T-helper 2 cell treated with Interferon-gamma antibody and Interleukin-4, amounts not matched to agents 5 μg/mL and 100 μg/mL, for 36 hours (primary cell): ENCODE results near the gene ANKRD29.
"Not testable (repeated sequence)": the region's sequence is repeated elsewhere in the genome, so short reads cannot be mapped to it uniquely, and the experiment has no call there.

Experiments
- DNase-seq: peaks from one replicate; pipeline ENCODE4 v3.0.0; 2021; ENCODE audit warnings: low spot score
- H3K27ac Mint-ChIP-seq: one replicate; pipeline ENCODE4 v1.8.0; 2021; ENCODE audit warnings: mild to moderate bottlenecking, mixed read lengths
- H3K27me3 Mint-ChIP-seq: one replicate; pipeline ENCODE4 v1.8.0; 2021; ENCODE audit warnings: low read depth, mixed read lengths
- H3K36me3 Mint-ChIP-seq: one replicate; pipeline ENCODE4 v1.8.0; 2021; ENCODE audit warnings: low read depth, mixed read lengths
- H3K4me1 Mint-ChIP-seq: one replicate; pipeline ENCODE4 v1.8.0; 2021; ENCODE audit warnings: low read depth, mixed read lengths
- H3K4me3 Mint-ChIP-seq: one replicate; pipeline ENCODE4 v1.8.0; 2022; ENCODE audit warnings: mild to moderate bottlenecking, moderate library complexity, mixed read lengths
- H3K9me3 Mint-ChIP-seq: one replicate; pipeline ENCODE4 v1.8.0; 2021; ENCODE audit warnings: mixed read lengths

ANKRD29 gene

DNA sequence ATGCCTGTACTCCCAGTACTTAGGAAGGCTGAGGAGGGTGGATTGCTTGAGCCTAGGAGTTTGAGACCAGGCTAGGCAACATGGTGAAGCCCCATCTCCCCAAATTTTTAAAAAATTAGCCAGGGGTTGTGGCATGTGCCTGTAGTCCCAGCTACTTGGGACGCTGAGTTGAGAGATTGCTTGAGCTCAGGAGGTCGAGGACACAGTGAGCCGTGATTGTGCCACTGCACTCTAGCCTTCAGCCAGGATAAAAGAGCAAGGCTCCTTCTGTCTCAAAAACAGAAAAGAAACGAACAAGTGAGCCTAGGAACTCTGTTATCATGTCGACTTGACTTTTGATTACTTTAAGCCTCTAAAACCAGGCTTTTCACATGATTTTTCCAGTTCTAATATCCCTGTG lies 90.1 kb downstream of the ANKRD29 start:
- H3K4me1 Mint-ChIP-seq: peaks cover 28% of the 10 kb centered on the region
- no peak for DNase-seq

DNA sequence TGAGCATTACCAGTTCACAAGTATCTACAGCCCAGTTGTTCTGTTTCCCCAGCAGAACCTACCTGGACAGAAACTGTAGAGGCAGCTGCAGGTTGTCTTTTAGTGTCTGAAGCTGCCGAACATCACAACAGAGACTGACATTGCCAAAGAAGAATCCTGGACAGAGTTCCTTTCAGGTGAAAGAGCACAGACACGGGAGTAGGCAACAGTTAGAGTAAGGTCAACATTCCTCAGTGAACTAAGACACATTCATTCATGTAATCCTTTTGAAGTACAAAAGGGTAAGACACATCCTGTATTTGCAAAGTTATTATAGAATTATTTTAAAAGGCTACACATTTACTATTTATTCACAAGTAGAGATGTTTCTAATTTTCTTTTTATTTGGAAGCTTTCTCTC lies 90.7 kb downstream of the ANKRD29 start:
- no peaks in the 10 kb centered on the region for H3K9me3 Mint-ChIP-seq
- H3K4me3 Mint-ChIP-seq: no peak overlapping the region
- no peak for DNase-seq
- H3K27ac Mint-ChIP-seq: peak overlapping the region; percentile 73
- peaks cover 59% of the 10 kb centered on the region for H3K36me3 Mint-ChIP-seq
- H3K4me1 Mint-ChIP-seq: peaks cover 28% of the 10 kb centered on the region
- H3K27me3 Mint-ChIP-seq: no peaks in the 10 kb centered on the region

More for the DNA sequence above, 90.1 kb downstream of the ANKRD29 start:
- H3K36me3 Mint-ChIP-seq: peaks cover 53% of the 10 kb centered on the region
- H3K27ac Mint-ChIP-seq: no peak overlapping the region
- H3K27me3 Mint-ChIP-seq: no peaks in the 10 kb centered on the region
- H3K9me3 Mint-ChIP-seq: no peaks in the 10 kb centered on the region
- H3K4me3 Mint-ChIP-seq: no peak overlapping the region

DNA sequence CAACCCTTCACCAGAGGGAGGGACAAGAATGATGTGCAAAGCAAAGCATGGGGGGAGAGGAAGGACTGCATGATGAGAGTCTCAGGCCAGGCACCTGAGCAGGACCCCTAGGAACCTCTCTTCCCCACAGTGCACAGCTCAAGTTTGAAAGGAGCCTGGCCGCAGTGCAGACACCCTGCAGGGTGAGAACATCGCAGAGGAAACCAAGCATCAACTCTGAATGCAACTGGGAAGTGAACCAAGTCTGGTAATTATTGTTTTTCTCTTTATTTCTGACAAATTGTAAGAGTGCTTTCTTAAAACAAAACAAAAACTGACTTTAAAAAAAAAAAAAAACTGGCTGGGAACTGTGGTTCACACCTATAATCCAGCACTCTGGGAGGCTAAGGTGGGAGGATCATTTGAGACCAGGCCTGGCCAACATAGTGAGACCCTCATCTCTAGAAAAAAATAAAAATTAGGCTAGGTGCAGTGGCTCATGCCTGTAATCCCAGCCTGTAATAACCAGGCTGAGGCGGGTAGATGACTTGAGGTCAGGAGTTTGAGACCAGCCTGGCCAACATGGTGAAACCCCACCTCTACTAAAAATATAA lies 91.7 kb downstream of the ANKRD29 start:
- Mint-ChIP-seq H3K36me3 (peaks cover 57% of the 10 kb centered on the region), H3K9me3 (no peaks in the 10 kb centered on the region), H3K27me3 (no peaks in the 10 kb centered on the region), H3K4me1 (peaks cover 28% of the 10 kb centered on the region), H3K27ac (no peak overlapping the region), H3K4me3 (no peak overlapping the region)
- no peak for DNase-seq

DNA sequence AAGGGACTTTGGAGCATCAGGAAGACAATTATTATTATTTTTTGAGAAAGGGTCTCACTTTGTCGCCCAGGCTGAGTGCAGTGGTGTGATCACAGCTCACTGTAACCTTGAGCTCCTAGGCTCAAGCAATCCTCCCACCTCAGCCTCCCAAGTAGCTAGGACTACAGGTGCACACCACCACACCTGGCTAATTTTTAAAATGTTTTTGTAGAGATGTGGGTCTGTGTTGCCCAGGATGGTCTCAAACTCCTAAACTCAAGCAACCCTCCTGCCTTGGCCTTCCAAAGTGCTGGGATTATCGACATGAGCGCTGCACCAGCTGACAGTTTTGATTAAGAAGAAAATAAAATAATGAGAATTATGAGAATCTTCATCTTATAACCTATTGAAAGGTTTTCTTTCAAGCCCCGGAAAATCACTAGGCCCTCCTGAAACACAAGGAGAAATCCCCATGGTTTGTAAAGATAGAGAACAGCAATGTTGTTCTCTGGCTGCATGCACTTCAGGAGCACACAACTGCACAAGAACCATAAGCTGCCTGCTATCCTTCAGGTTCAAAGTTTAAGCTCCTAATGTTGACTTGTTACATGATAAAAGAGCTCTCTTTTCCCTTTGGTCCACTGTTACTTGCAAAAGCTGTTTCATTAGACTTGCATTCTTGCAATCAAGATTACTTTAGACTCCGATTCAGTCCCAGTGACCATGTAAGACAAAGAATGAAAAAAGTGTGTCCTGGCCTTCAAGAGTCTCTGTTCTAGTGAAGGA lies 93.2 kb downstream of the ANKRD29 start:
- Mint-ChIP-seq H3K27ac (no peak overlapping the region), H3K27me3 (no peaks in the 10 kb centered on the region), H3K4me1 (peaks cover 22% of the 10 kb centered on the region), H3K4me3 (no peak overlapping the region), H3K9me3 (no peaks in the 10 kb centered on the region), H3K36me3 (peaks cover 56% of the 10 kb centered on the region)
- no peak for DNase-seq

DNA sequence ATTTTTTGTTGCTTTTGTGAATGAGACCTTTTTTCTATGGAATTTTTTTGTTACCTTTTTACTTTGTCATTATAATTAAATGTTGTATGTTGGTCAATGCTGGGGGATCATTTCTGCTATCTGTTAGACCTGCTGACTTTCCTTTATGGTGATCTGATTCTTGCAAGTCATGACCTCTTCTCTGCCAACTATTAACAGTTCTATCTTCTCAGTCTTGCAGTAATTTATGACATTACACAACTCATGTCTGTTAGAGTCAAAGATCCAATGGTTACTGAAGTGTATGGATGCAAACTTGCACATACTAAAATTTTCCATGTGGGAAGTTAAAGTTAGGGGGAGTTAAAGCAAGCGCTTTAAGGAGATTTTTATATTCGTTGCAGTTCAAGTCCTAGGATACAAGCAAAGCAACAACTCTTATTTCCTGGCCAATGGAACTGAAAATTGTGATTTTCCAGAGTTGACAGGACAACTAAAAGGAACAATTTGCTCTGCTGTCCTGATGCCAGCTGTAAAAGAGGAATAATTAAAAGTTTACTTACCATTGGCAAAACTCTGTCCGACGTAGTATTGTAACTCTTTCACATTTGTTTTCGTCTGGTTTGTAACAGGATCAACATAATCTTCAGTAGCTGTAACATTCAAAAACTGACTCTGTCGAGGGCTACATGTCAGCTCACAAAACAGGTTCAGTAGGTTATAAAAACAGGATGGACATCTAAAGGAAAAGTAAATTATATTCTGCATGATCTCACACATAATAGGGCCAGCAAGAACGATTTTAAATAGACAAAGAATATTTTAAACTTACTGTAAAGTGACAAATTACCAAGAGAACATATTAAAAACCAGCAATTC lies 94.2 kb downstream of the ANKRD29 start:
- Mint-ChIP-seq H3K27ac (no peak overlapping the region), H3K9me3 (no peaks in the 10 kb centered on the region), H3K36me3 (peaks cover 56% of the 10 kb centered on the region), H3K4me1 (peaks cover 18% of the 10 kb centered on the region), H3K27me3 (no peaks in the 10 kb centered on the region), H3K4me3 (no peak overlapping the region)
- DNase-seq: no peak

DNA sequence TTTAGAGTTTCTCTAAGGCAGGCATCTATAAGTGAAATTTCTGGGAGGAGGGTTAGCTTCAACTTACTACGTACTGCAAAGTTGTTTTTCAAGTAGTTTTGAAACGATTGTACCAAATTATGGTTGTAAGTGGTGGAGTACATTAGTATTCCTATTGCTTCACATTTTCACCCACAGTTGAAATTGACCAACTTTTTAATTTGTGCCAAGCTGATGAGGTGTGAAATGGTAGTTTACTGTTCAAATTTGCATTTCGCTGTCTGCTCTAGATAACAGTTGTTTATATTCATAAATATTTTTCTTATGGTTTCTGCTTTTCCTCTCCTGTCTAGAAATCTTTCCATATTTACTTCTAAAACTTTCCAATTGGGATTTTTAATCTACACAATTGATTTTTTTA lies 95.0 kb downstream of the ANKRD29 start:
- Mint-ChIP-seq H3K9me3 (no peaks in the 10 kb centered on the region), H3K36me3 (peaks cover 55% of the 10 kb centered on the region), H3K27me3 (no peaks in the 10 kb centered on the region), H3K4me1 (peaks cover 14% of the 10 kb centered on the region), H3K4me3 (no peak overlapping the region), H3K27ac (no peak overlapping the region)
- no peak for DNase-seq

DNA sequence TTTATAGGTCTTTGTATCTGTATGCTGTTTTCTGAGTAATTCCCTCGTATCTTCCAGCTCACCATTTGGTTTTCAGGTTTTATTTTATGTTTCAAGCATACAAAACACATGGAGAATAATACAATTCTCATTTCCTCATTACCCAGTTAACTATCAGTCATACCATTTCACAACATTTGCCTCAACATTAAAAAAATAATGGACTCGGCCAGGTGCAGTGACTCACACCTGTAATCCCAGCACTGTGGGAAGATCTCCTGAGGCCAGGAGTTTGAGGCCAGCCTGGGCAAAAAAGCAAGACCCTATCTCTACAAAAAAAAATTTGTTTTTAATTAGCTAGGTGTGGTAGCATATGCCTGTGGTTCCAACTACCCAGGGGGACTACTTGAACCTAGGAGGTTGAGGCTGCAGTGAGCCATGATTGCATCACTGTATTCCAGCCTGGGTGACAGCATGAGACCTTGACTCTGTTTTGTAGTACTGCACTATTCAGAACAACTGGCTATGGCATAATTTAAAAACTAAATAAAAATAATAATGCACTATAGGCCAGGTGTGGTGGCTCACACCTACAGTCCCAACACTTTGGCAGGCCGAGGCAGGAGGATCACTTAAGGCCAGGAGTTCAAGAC lies 96.7 kb downstream of the ANKRD29 start:
- Mint-ChIP-seq H3K36me3 (peaks cover 62% of the 10 kb centered on the region), H3K4me1 (peaks cover 12% of the 10 kb centered on the region), H3K9me3 (no peaks in the 10 kb centered on the region), H3K4me3 (no peak overlapping the region), H3K27me3 (no peaks in the 10 kb centered on the region), H3K27ac (no peak overlapping the region)
- no peak for DNase-seq

DNA sequence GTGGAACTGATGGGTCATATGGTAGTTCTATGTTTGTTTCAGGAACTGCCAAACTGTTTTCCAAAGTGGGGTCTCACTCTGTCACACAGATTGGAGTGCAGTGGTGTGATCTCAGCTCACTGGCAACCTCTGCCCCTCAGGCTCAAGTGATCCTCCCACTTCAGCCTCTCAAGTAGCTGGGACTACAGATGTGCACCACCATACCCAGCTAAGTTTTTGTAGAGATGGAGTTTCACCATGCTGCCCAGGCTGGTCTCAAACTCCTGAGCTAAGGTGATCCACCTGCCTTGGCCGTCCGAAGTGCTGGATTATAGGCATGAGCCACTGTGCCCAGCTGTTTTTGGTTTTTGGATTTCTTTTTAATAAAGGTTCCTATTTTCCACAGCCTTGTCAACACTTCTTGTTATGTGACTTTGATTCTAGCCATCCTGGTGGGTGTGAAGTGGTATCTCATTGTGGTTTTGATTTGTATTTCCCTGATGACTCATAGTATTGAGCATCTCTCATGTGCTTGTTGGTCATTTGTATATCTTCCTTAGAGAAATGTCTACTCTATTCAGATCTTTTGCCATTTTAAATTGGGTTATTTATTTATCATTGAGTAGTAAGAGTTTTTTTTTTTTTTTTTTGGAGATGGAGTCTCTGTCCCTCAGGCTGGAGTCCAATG lies 99.2 kb downstream of the ANKRD29 start:
- peak; percentile 37 for DNase-seq
- H3K27me3 Mint-ChIP-seq: no peaks in the 10 kb centered on the region
- H3K9me3 Mint-ChIP-seq: no peaks in the 10 kb centered on the region
- H3K36me3 Mint-ChIP-seq: peaks cover 56% of the 10 kb centered on the region
- H3K4me3 Mint-ChIP-seq: no peak overlapping the region
- H3K4me1 Mint-ChIP-seq: peaks cover 8% of the 10 kb centered on the region
- peak overlapping the region; percentile 31 for H3K27ac Mint-ChIP-seq

DNA sequence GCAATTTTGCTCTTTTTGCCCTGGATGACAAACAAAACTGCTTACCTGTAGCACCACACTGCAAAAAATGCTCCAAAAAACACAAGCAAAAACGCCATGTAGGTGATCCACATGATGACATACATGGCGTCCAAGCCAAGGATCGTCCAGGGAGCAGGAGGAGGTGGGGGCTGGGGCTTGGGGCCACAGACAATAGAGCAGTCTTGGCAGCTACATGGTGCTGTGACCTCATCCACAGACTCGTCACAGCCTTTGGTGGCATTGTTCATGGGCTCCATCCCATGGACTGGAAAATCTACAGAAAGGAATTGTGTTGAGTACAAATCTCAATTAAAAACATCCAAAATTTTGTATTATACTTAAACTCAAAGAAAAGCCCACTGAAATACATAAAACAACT lies 102.5 kb downstream of the ANKRD29 start:
- H3K36me3 Mint-ChIP-seq: peaks cover 55% of the 10 kb centered on the region
- no peak overlapping the region for H3K27ac Mint-ChIP-seq

DNA sequence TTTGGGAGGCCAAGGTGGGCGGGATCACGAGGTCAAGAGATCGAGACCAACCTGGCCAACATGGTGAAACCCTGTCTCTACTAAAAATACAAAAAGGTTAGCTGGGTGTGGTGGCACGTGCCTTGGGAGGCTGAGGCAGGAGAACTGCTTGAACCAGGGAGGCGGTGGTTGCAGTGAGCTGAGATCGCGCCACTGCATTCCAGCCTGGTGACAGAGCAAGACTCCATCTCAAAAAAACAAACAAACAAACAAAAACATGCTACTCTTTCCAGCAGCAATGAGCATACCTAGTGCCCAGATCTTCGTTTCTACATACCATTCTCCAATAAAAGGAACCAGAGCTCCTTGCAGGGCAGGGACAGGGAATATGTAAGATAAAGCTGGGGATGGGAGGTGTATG lies 105.2 kb downstream of the ANKRD29 start:
- H3K27ac Mint-ChIP-seq, H3K9me3 Mint-ChIP-seq, H3K4me1 Mint-ChIP-seq, H3K27me3 Mint-ChIP-seq, DNase-seq, H3K4me3 Mint-ChIP-seq: not testable (repeated sequence)
- peaks cover 64% of the 10 kb centered on the region for H3K36me3 Mint-ChIP-seq

More for the DNA sequence above, 102.5 kb downstream of the ANKRD29 start:
- DNase-seq: no peak
- Mint-ChIP-seq H3K27me3 (no peaks in the 10 kb centered on the region), H3K4me1 (peaks cover 8% of the 10 kb centered on the region), H3K9me3 (no peaks in the 10 kb centered on the region), H3K4me3 (no peak overlapping the region)

DNA sequence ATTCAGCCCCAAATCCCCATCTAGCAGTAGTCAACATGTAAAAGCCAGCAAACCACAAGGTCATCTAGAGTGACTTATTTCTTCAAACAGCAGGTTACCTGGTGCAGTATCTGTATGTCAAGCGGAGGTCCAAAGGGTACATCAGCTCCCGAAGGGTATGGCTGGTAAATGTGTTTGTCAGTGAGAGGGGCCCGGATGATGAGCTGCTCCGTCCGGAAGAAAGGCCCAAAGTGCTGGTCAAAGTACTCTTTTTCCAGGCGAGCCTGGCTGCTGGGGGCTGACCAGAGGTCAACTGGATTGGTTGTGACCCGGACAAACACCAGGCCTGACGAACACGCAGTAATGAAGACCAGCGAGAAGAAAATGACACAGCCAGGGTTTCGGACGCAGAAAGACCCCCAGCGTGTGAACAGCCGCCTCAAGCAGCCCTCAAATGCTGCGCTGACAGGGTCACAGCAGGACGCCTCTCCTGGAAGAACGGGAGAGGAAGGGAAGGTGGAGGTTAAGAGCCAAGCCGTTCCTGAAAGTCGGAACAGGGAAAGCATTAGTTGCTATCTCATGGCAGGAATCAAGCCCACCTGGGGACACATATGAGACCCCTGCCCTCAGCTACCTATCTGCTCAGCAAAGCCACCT lies 106.4 kb downstream of the ANKRD29 start:
- Mint-ChIP-seq H3K4me3 (no peak overlapping the region), H3K4me1 (peaks cover 2% of the 10 kb centered on the region), H3K36me3 (peaks cover 66% of the 10 kb centered on the region), H3K27ac (no peak overlapping the region), H3K27me3 (no peaks in the 10 kb centered on the region), H3K9me3 (no peaks in the 10 kb centered on the region)
- DNase-seq: no peak

DNA sequence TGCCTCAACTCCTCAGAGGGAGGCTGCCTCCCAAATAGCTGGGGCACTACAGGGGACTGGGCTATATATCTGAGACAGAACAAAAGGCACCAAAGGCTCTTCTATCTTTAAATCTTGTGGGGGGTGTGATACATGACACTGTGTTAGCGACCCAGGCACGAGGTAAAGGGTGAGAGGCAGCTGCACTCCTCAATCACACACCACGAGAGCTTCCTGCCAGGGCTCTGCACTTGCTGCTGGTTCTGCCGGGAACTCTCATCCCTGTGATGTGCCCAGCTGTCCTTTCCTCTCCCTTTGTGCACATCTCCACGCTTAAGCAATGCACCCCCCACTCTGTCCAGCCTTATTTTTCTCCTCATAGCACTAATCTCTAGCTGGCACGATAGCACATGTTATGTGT lies 108.8 kb downstream of the ANKRD29 start:
- no peaks in the 10 kb centered on the region for H3K27me3 Mint-ChIP-seq
- DNase-seq: no peak
- H3K4me3 Mint-ChIP-seq: no peak overlapping the region
- H3K4me1 Mint-ChIP-seq: peaks cover 2% of the 10 kb centered on the region
- no peaks in the 10 kb centered on the region for H3K9me3 Mint-ChIP-seq
- no peak overlapping the region for H3K27ac Mint-ChIP-seq
- peaks cover 69% of the 10 kb centered on the region for H3K36me3 Mint-ChIP-seq

DNA sequence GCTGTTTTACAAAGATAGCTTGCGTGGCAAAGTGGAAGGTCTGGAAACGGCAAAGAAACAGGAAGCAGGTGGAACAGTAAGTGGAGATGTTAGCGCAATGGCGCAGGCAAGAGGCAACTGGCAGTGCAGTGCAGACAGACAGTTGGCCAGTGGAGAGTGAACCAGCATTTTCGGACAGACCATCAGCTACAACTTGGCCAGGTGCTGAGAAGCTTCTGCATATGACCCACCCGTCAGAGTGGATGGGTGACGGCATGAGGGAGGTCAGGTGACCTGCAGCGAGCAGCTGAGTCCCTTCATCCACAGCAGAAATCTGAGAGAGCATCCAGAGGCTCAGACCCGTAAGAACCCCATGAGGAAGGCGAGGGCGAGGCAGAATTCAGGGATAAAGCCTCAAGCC lies 110.2 kb downstream of the ANKRD29 start:
- no peak overlapping the region for H3K4me3 Mint-ChIP-seq
- H3K27ac Mint-ChIP-seq: no peak overlapping the region
- H3K36me3 Mint-ChIP-seq: peaks cover 65% of the 10 kb centered on the region
- no peaks in the 10 kb centered on the region for H3K27me3 Mint-ChIP-seq
- no peak for DNase-seq
- no peaks in the 10 kb centered on the region for H3K9me3 Mint-ChIP-seq
- H3K4me1 Mint-ChIP-seq: peaks cover 2% of the 10 kb centered on the region
